ENCODE data around the gene OPTN.
"Not testable (repeated sequence)": the region's sequence is repeated elsewhere in the genome, so short reads cannot be mapped to it uniquely, and the experiment has no call there.

The OPTN gene

GRCh38 chr10:13091801-13092200, 8.2 kb upstream of the OPTN start:
- DNase-seq = no peak

- DNase-seq = no peak
Observed at GRCh38 chr10:13092291-13093102, 7.5 kb upstream of the OPTN start.

- not testable (repeated sequence) for DNase-seq
Observed at GRCh38 chr10:13094082-13094481, 5.9 kb upstream of the OPTN start.

- DNase-seq = no peak
Observed at GRCh38 chr10:13095094-13095493, 4.9 kb upstream of the OPTN start.

- no peak for DNase-seq
Observed at GRCh38 chr10:13095929-13096328, 4.0 kb upstream of the OPTN start.

GRCh38 chr10:13099144-13099665, 758 bp upstream of the OPTN start:
- peak; percentile 37 for DNase-seq

- no peak for DNase-seq
Observed at GRCh38 chr10:13100349-13101294, 659 bp downstream of the OPTN start.

GRCh38 chr10:13102002-13102794, 2.2 kb downstream of the OPTN start:
- DNase-seq = no peak

- DNase-seq = no peak
Observed at GRCh38 chr10:13103554-13103953, 3.6 kb downstream of the OPTN start.

- DNase-seq = no peak
Observed at GRCh38 chr10:13104697-13105096, 4.7 kb downstream of the OPTN start.

- DNase-seq = no peak
Observed at GRCh38 chr10:13105184-13105583, 5.2 kb downstream of the OPTN start.

GRCh38 chr10:13106387-13107045, 6.6 kb downstream of the OPTN start:
- no peak for DNase-seq

GRCh38 chr10:13110908-13111307, 10.9 kb downstream of the OPTN start:
- DNase-seq = no peak

- no peak for DNase-seq
Observed at GRCh38 chr10:13113544-13113943, 13.6 kb downstream of the OPTN start.

GRCh38 chr10:13115832-13116803, 16.2 kb downstream of the OPTN start:
- no peak for DNase-seq

- no peak for DNase-seq
Observed at GRCh38 chr10:13117841-13118783, 18.1 kb downstream of the OPTN start.

GRCh38 chr10:13118784-13119410, 18.9 kb downstream of the OPTN start:
- DNase-seq = no peak

- DNase-seq = no peak
Observed at GRCh38 chr10:13120786-13121499, 21.0 kb downstream of the OPTN start.

- DNase-seq = no peak
Observed at GRCh38 chr10:13121500-13121854, 21.5 kb downstream of the OPTN start.

Measured in 8988T (cell line).